K562 (cell line): Measurements from ENCODE around the gene VSNL1. TPM values are rescaled to one million over a fixed set of nuclear protein-coding genes. Genes with fewer than 3 reads are reported as not detected.

ENCODE experiments used
- ATAC-seq: fragments of 200-7000 bp; cut with Tn5 transposase; 3 replicates; pipeline ENCODE4 v1.9.1; 2020; ENCODE audit warnings: moderate library complexity
- BruUV-seq: library from RNA; stranded (reverse); fragments of 400-500 nt; replicated peaks from 2 replicates; lab custom pipeline; 2021; lab: Mats Ljungman, UMichigan
- CTCF ChIA-PET: fragments of 300-600 bp; formaldehyde crosslinking; extraction: SDS; loops from one replicate; lab custom pipeline; 2021; ENCODE audit warnings: low intra/inter-chr PET ratio; lab: Yijun Ruan, JAX
- POLR2A ChIA-PET: fragments of 300-600, 350-650 bp; sonication (Branson Sonifier 250); formaldehyde crosslinking; extraction: SDS; loops from one replicate; lab custom pipeline; 2021; ENCODE audit warnings: antibody characterized with exemption, inconsistent platforms; lab: Yijun Ruan, JAX
- DNase-seq, 4 experiments: peaks; one replicate each; pipeline versions ENCODE4 v3.0.0 to v3.0.0-alpha.2; 2011 to 2018; ENCODE audit warnings: low spot score in 3 of 4, mixed read lengths in 3 of 4; ENCODE audit errors: extremely low read depth in 1 of 4
- FAIRE-seq: peaks from 2 replicates; lab custom pipeline; 2011; peaks lifted over from hg19 to GRCh38; lab: Jason Lieb, UNC
- H2AFZ ChIP-seq: 2 replicates; pipeline ENCODE4 v1.6.0; 2011; ENCODE audit warnings: low read depth, low read length, control low read depth, inconsistent platforms
- H3K27ac ChIP-seq: fragments of 200-600 bp; 3 replicates; pipeline ENCODE4 v1.8.0; 2011; ENCODE audit warnings: low read depth, mild to moderate bottlenecking, control low read depth, inconsistent platforms, low read length, moderate library complexity, mixed read lengths; ENCODE audit errors: extremely low read depth
- H3K27me3 ChIP-seq, 2 experiments: fragments of 300-600 bp in 1 of 2; 2 replicates in 1 of 2; 3 replicates in 1 of 2; pipeline versions ENCODE4 v1.6.0 to v1.8.0; 2011; ENCODE audit warnings: inconsistent platforms in 2 of 2, low read length in 2 of 2, mild to moderate bottlenecking in 1 of 2, mixed read lengths in 1 of 2, moderate library complexity in 1 of 2; ENCODE audit not compliant: control insufficient read depth in 2 of 2, insufficient read depth in 2 of 2
- H3K36me3 ChIP-seq: fragments of 300-600 bp; 3 replicates; pipeline ENCODE4 v1.8.0; 2011; ENCODE audit warnings: mild to moderate bottlenecking, low read length, inconsistent platforms; ENCODE audit not compliant: control insufficient read depth, insufficient read depth
- H3K4me1 ChIP-seq, 2 experiments: fragments of 200-600 bp in 1 of 2; replicated peaks in 1 of 2; 2 replicates in 1 of 2; 3 replicates in 1 of 2; pipeline versions ENCODE4 v1.5.1 to v1.8.0; 2011; ENCODE audit warnings: inconsistent platforms in 2 of 2, low read length in 2 of 2, mild to moderate bottlenecking in 1 of 2, mixed read lengths in 1 of 2, moderate library complexity in 1 of 2; ENCODE audit not compliant: control insufficient read depth in 2 of 2, insufficient read depth in 2 of 2
- H3K4me2 ChIP-seq: 2 replicates; pipeline ENCODE4 v1.6.1; 2011; ENCODE audit warnings: low read length, control low read depth, inconsistent platforms, mixed read lengths; ENCODE audit not compliant: insufficient read depth
- H3K4me3 ChIP-seq: fragments of 200-600 bp; sonication (generic), shearing (Covaris generic); 2 replicates; pipeline ENCODE4 v1.5.1; 2016; ENCODE audit warnings: control low read depth, inconsistent platforms
- H3K79me2 ChIP-seq: fragments of 200-600 bp; 3 replicates; pipeline ENCODE4 v1.8.0; 2011; ENCODE audit warnings: low read length, inconsistent platforms; ENCODE audit not compliant: control insufficient read depth, insufficient read depth
- H3K9ac ChIP-seq, 2 experiments: 2 replicates each; pipeline versions ENCODE4 v1.6.0 to v1.6.1; 2011; ENCODE audit warnings: low read depth in 2 of 2, low read length in 2 of 2, control low read depth in 1 of 2, inconsistent platforms in 1 of 2, mild to moderate bottlenecking in 1 of 2, mixed read lengths in 1 of 2; ENCODE audit not compliant: insufficient read depth in 1 of 2
- H3K9me1 ChIP-seq: one replicate; pipeline ENCODE4 v1.6.0; 2011; ENCODE audit warnings: inconsistent platforms, mild to moderate bottlenecking, low read length, moderate library complexity; ENCODE audit not compliant: control insufficient read depth, insufficient read depth
- H3K9me3 ChIP-seq: replicated peaks from 2 replicates; pipeline ENCODE4 v1.5.1; 2011; ENCODE audit warnings: low read depth, low read length, inconsistent platforms; ENCODE audit not compliant: control insufficient read depth, insufficient read depth
- H4K20me1 ChIP-seq: replicated peaks from 2 replicates; pipeline ENCODE4 v1.6.1; 2011; ENCODE audit warnings: low read length, inconsistent platforms, mixed read lengths; ENCODE audit not compliant: control insufficient read depth, insufficient read depth
- CCAR2 ChIP-seq: fragments of 200-400 bp; formaldehyde crosslinking; IDR thresholded peaks from 2 replicates; pipeline ENCODE4 v1.6.1; 2017; ENCODE audit warnings: mild to moderate bottlenecking, low read depth, low read length
- ELF2 ChIP-seq: fragments of 250-450 bp; sonication (Bioruptor Pico); IDR thresholded peaks from 2 replicates; pipeline ENCODE4 v1.5.0; 2021; ENCODE audit warnings: mild to moderate bottlenecking
- ELK1 ChIP-seq: sonication (generic); formaldehyde crosslinking; IDR thresholded peaks from 2 replicates; pipeline ENCODE4 v1.8.1; 2022; ENCODE audit warnings: missing genetic modification reagents
- KLF13 ChIP-seq: fragments of 450-650 bp; IDR thresholded peaks from 2 replicates; pipeline ENCODE4 v1.6.1; 2016; ENCODE audit warnings: missing genetic modification characterization, low read depth, mild to moderate bottlenecking, missing compliant biosample characterization, moderate library complexity, borderline replicate concordance
- NFIX ChIP-seq: fragments of 250-450 bp; sonication (Bioruptor Pico); IDR thresholded peaks from 2 replicates; pipeline ENCODE4 v1.4.0; 2020; ENCODE audit warnings: low read depth, mild to moderate bottlenecking, moderate library complexity
- OTX1 ChIP-seq: fragments of 450-650 bp; formaldehyde crosslinking; IDR thresholded peaks from 2 replicates; pipeline ENCODE4 v1.4.0; 2022; ENCODE audit warnings: mild to moderate bottlenecking
- PHTF2 ChIP-seq: fragments of 250-450 bp; sonication (Bioruptor Pico); IDR thresholded peaks from 2 replicates; pipeline ENCODE4 v1.5.0; 2021; ENCODE audit warnings: mild to moderate bottlenecking
- POLR2G ChIP-seq: fragments of 200-400 bp; formaldehyde crosslinking; IDR thresholded peaks from 2 replicates; pipeline ENCODE4 v1.6.1; 2017; ENCODE audit warnings: low read depth, mild to moderate bottlenecking, antibody characterized with exemption, low read length, moderate library complexity
- RBM15 ChIP-seq: fragments of 200-400 bp; formaldehyde crosslinking; IDR thresholded peaks from 2 replicates; pipeline ENCODE4 v1.6.1; 2018; ENCODE audit warnings: mild to moderate bottlenecking, low read length, moderate library complexity; ENCODE audit not compliant: insufficient read depth
- SAFB2 ChIP-seq: fragments of 200-400 bp; formaldehyde crosslinking; IDR thresholded peaks from 2 replicates; pipeline ENCODE4 v1.6.1; 2018; ENCODE audit warnings: borderline replicate concordance, low read length, low read depth, moderate library complexity; ENCODE audit not compliant: severe bottlenecking
- SMAD4 ChIP-seq: fragments of 250-450 bp; sonication (Bioruptor Pico); conservative IDR thresholded peaks from 2 replicates; pipeline ENCODE4 v1.8.0; 2021; ENCODE audit warnings: inconsistent platforms, mild to moderate bottlenecking, moderate library complexity
- SMARCC2 ChIP-seq: fragments of 450-650 bp; IDR thresholded peaks from 2 replicates; pipeline ENCODE4 v1.6.1; 2017; ENCODE audit warnings: antibody characterized with exemption, moderate library complexity, mild to moderate bottlenecking, low read depth
- SNRNP70 ChIP-seq: fragments of 200-400 bp; formaldehyde crosslinking; optimal IDR thresholded peaks from 2 replicates; pipeline ENCODE3; 2017; ENCODE audit warnings: low read depth, low read length
- TAF7 ChIP-seq: fragments of 450-650 bp; IDR thresholded peaks from 2 replicates; pipeline ENCODE4 v1.6.1; 2016; ENCODE audit warnings: missing genetic modification characterization, missing compliant biosample characterization
- U2AF1 ChIP-seq: fragments of 200-400 bp; formaldehyde crosslinking; optimal IDR thresholded peaks from 2 replicates; pipeline ENCODE3; 2017; ENCODE audit warnings: mild to moderate bottlenecking, low read depth, low read length, moderate library complexity
- ZNF274 ChIP-seq: IDR thresholded peaks from 2 replicates; pipeline ENCODE4 v1.6.1; 2011; ENCODE audit warnings: low read depth, mild to moderate bottlenecking, low read length, moderate library complexity, borderline replicate concordance
- ZNF740 ChIP-seq, 3 experiments: fragments of 200-800 bp in 1 of 3; sonication (Bioruptor generic) in 1 of 3; sonication (generic) in 1 of 3; formaldehyde crosslinking in 1 of 3; IDR thresholded peaks; 2 replicates each; pipeline versions ENCODE4 v1.6.1 to v1.8.0; 2016 to 2022; ENCODE audit warnings: mild to moderate bottlenecking in 2 of 3, missing compliant biosample characterization in 2 of 3, missing genetic modification characterization in 2 of 3, missing genetic modification reagents in 1 of 3
- in situ Hi-C: fragments of 300-500 bp; cut with MboI; formaldehyde crosslinking; loops from 4 replicates; pipeline ENCODE4 v1.15.0; 2018; ENCODE audit warnings: inconsistent platforms, mixed read lengths
- intact Hi-C: fragments of 100-400 bp; cut with micrococcal nuclease; formaldehyde crosslinking; loops from 2 replicates; pipeline ENCODE4 v1.14.2; 2022
- polyA plus RNA-seq, 8 experiments: library from polyadenylated mRNA; depleted of rRNA in 4 of 8; stranded (reverse) in 5 of 8; unstranded in 3 of 8; fragments of >200 nt; fragmentation: Nextera tagmentation in 2 of 8; fragmentation: Illumina TruSeq in 1 of 8; extraction: Ambion mirVana in 2 of 8; extraction: Trizol in 1 of 8; gene quantifications; 2 replicates each; pipeline versions ENCODE4 v1.2.1 to v1.2.3, GENCODE V29; 2011 to 2014; ENCODE audit warnings: inconsistent platforms in 1 of 8, missing spikeins in 1 of 8
- total RNA-seq, 7 experiments: library from RNA; depleted of rRNA in 6 of 7; stranded (reverse); fragments of >200 nt in 6 of 7; fragmentation: Illumina TruSeq in 2 of 7; extraction: Trizol in 2 of 7; gene quantifications; 2 replicates each; pipeline versions ENCODE4 v1.2.1 to v1.2.3, GENCODE V29; 2011 to 2021; ENCODE audit warnings: low replicate concordance in 1 of 7
- TF ChIP-seq, protein P1 (sequence below): fragments of 150-350 bp; conservative IDR thresholded peaks from 2 replicates; pipeline ENCODE4 v1.6.1; 2014; ENCODE audit warnings: low read length

VSNL1 gene
- total and polyA plus RNA-seq, 9 of the 15 experiments (the other 6 are each of a cell fraction or from before 2014, with no cell fraction given), result 0.20 TPM; not detected in 8

DNA sequence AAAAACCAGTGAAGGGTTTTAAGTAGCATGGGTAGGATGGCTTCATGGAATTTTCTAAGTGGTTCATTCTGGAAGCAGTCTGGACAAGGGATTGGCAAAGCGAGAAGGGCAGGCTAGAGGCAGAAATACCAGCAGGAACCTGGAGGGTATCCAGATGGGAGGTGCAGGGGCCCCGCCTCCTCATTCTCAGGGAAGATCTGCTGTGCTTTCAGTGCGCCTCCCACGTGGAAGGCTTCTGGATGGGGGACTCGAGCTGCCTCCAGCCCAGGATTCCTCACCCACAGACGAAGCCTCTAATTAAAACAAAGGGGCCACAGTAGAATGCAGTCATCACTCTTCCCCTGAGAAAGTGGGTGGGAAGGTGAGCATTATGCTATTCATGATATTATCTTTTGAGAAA lies 79.8 kb downstream of the VSNL1 start (continued):
- no peak for TF ChIP-seq ZNF274
- no peak for TF ChIP-seq SNRNP70
- TF ChIP-seq SMAD4 (CRISPR knock-in tag), result no peak
- TF ChIP-seq TAF7 (tag), result no peak

GRCh38 chr2:17620841-17621240 lies 80.3 kb downstream of the VSNL1 start:
- Histone ChIP-seq H3K9ac (no peak overlapping the region), H3K27ac (no peak overlapping the region), H3K4me3 (no peak overlapping the region), H3K36me3 (no peaks in the 10 kb centered on the region), H4K20me1 (no peaks in the 10 kb centered on the region), H2AFZ (no peak overlapping the region), H3K9me1 (no peaks in the 10 kb centered on the region), H3K79me2 (no peaks in the 10 kb centered on the region), H3K27me3 (peaks cover 4 to 16% of the 10 kb centered on the region in 2 experiments; a peak in 4 of 5 replicates), H3K9me3 (no peaks in the 10 kb centered on the region), H3K4me2 (no peak overlapping the region), H3K4me1 (no peaks in the 10 kb centered on the region)
- BruUV-seq, result no TSS peak
- in situ Hi-C loops (no loop called here), intact Hi-C loops (no loop called here)
- ChIA-PET CTCF (no interaction called here), POLR2A (no interaction called here)
- DNase-seq (no peak), ATAC-seq (no peak), FAIRE-seq (no peak)
- TF ChIP-seq, protein P1, sequence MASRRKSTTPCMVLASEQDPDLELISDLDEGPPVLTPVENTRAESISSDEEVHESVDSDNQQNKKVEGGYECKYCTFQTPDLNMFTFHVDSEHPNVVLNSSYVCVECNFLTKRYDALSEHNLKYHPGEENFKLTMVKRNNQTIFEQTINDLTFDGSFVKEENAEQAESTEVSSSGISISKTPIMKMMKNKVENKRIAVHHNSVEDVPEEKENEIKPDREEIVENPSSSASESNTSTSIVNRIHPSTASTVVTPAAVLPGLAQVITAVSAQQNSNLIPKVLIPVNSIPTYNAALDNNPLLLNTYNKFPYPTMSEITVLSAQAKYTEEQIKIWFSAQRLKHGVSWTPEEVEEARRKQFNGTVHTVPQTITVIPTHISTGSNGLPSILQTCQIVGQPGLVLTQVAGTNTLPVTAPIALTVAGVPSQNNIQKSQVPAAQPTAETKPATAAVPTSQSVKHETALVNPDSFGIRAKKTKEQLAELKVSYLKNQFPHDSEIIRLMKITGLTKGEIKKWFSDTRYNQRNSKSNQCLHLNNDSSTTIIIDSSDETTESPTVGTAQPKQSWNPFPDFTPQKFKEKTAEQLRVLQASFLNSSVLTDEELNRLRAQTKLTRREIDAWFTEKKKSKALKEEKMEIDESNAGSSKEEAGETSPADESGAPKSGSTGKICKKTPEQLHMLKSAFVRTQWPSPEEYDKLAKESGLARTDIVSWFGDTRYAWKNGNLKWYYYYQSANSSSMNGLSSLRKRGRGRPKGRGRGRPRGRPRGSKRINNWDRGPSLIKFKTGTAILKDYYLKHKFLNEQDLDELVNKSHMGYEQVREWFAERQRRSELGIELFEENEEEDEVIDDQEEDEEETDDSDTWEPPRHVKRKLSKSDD, result no peak
- TF ChIP-seq SAFB2, result no peak
- TF ChIP-seq U2AF1, result no peak
- TF ChIP-seq ELF2 (CRISPR knock-in tag), result no peak
- TF ChIP-seq SMARCC2, result no peak
- TF ChIP-seq OTX1 (CRISPR knock-in tag), result no peak
- no peak for TF ChIP-seq POLR2G
- no peak for TF ChIP-seq NFIX (CRISPR knock-in tag)
- TF ChIP-seq ELK1 (CRISPR knock-in tag), result no peak
- no peak for TF ChIP-seq PHTF2 (CRISPR knock-in tag)
- TF ChIP-seq RBM15, result no peak
- no peak for TF ChIP-seq ZNF740 (CRISPR knock-in tag; IDR thresholded peaks at IDR 0.05)
- no peak for TF ChIP-seq ZNF740 (tag; IDR thresholded peaks at IDR 0.05)
- TF ChIP-seq KLF13 (tag), result no peak
- TF ChIP-seq CCAR2, result no peak
